Stimulated activated CD8-positive, alpha-beta memory T cell treated with anti-CD3 and anti-CD28 coated beads, Interleukin-12 subunit alpha, Interleukin-12 subunit beta, amount 100 ng/mL, for 24 hours (primary cell): ENCODE measurements around the gene SPATA9.

Experiments used
- DNase-seq: peaks from one replicate; pipeline ENCODE4 v3.0.0-alpha.2; 2020; ENCODE audit errors: extremely low read depth

The SPATA9 gene

GRCh38 chr5:95682891-95683290, at the start of gene SPATA9:
Gene SPATA9, minus strand, starts transcription at chr5:95682991. Its CDS starts 137 bp downstream, at chr5:95682854.
- DNase-seq = no peak

GRCh38 chr5:95731571-95732554, 49.1 kb upstream of the SPATA9 start:
- no peak for DNase-seq

- DNase-seq = no peak
Measured at GRCh38 chr5:95730730-95731570, 48.2 kb upstream of the SPATA9 start, which contains the start of gene RHOBTB3. Gene RHOBTB3, plus strand, starts transcription at chr5:95731336. Its CDS starts 347 bp downstream, at chr5:95731683.

- DNase-seq = no peak
Measured at GRCh38 chr5:95730011-95730700, 47.4 kb upstream of the SPATA9 start.

GRCh38 chr5:95729115-95730010, 46.6 kb upstream of the SPATA9 start:
- no peak for DNase-seq

- DNase-seq = no peak
Measured at GRCh38 chr5:95728494-95729114, 45.8 kb upstream of the SPATA9 start.

GRCh38 chr5:95727764-95728191, 45.0 kb upstream of the SPATA9 start:
- no peak for DNase-seq

GRCh38 chr5:95726811-95727763, 44.3 kb upstream of the SPATA9 start:
- DNase-seq = no peak

GRCh38 chr5:95725937-95726810, 43.4 kb upstream of the SPATA9 start:
- DNase-seq = no peak

- no peak for DNase-seq
Measured at GRCh38 chr5:95725071-95725820, 42.5 kb upstream of the SPATA9 start.

GRCh38 chr5:95723632-95724369, 41.0 kb upstream of the SPATA9 start:
- DNase-seq = no peak

GRCh38 chr5:95721582-95722295, 38.9 kb upstream of the SPATA9 start:
- DNase-seq = no peak

GRCh38 chr5:95720094-95720786, 37.4 kb upstream of the SPATA9 start:
- DNase-seq = no peak

GRCh38 chr5:95718738-95719137, 35.9 kb upstream of the SPATA9 start:
- no peak for DNase-seq

- DNase-seq = no peak
Measured at GRCh38 chr5:95718203-95718602, 35.4 kb upstream of the SPATA9 start.
